Osteocyte (in vitro differentiated cells): ENCODE measurements around the gene HAUS3. TPM values are rescaled to one million over a fixed set of nuclear protein-coding genes. Genes with fewer than 3 reads are reported as not detected.

Source experiments
- DNase-seq: peaks from one replicate; pipeline ENCODE4 v3.0.0; 2021; ENCODE audit warnings: mixed read lengths; ENCODE audit not compliant: unreplicated experiment; ENCODE audit errors: extremely low spot score
- H3K27ac Mint-ChIP-seq: one replicate; pipeline ENCODE4 v1.8.0; 2021; ENCODE audit warnings: mild to moderate bottlenecking, mixed read lengths; ENCODE audit not compliant: unreplicated experiment
- H3K27me3 Mint-ChIP-seq: one replicate; pipeline ENCODE4 v1.8.0; 2021; ENCODE audit warnings: mixed read lengths; ENCODE audit not compliant: unreplicated experiment
- H3K36me3 Mint-ChIP-seq: one replicate; pipeline ENCODE4 v1.8.0; 2021; ENCODE audit warnings: mixed read lengths; ENCODE audit not compliant: unreplicated experiment
- H3K4me1 Mint-ChIP-seq: one replicate; pipeline ENCODE4 v1.8.0; 2021; ENCODE audit warnings: mixed read lengths; ENCODE audit not compliant: unreplicated experiment
- H3K4me3 Mint-ChIP-seq: one replicate; pipeline ENCODE4 v1.8.0; 2021; ENCODE audit warnings: mild to moderate bottlenecking, moderate library complexity, mixed read lengths; ENCODE audit not compliant: unreplicated experiment
- H3K9me3 Mint-ChIP-seq: one replicate; pipeline ENCODE4 v1.8.0; 2021; ENCODE audit warnings: mixed read lengths; ENCODE audit not compliant: unreplicated experiment
- total RNA-seq: library from RNA; stranded (reverse); gene quantifications from 2 replicates; pipeline ENCODE4 v1.2.1, GENCODE V29; 2021
- TF ChIP-seq, protein P1 (sequence below): fragments of 200-600 bp; sonication (generic); IDR thresholded peaks from 2 replicates; pipeline ENCODE4 v1.5.0; 2021; ENCODE audit warnings: antibody characterized with exemption, mild to moderate bottlenecking, moderate library complexity

Gene HAUS3
- total RNA-seq, 1 donor from 2014 or later: 10.2 TPM

DNA sequence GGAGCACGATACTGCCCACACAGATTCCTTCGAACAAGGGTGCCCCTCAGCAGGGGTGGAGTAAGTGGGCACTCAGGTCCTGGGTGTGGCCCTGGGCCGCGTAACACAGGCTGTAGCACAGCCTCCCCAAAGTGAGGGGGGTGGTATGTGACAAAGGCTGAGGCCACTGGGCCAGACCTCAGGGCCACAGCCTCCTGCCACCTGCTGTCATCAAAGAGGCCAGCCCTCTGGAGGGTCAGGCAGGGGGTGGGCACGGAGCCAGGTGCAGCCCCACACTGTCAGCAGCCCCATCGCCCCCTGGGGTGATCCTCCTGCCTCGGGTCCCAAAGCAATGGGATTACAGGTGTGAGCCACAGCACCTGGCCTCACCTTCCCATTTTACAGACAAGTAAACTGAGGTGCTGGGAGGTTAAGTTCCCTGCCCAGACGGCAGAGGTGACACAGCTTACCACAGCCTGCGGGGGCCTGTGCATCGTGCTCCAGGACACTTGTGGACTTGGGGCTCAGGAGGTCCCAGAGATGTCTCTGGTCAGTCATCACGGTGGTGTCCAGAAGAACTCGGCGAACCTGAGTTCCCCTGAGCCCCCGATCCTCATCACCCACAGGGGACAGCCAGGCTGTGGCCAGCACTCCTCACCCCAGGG is 47.5 kb upstream of the HAUS3 start:
- TF ChIP-seq, protein P1, sequence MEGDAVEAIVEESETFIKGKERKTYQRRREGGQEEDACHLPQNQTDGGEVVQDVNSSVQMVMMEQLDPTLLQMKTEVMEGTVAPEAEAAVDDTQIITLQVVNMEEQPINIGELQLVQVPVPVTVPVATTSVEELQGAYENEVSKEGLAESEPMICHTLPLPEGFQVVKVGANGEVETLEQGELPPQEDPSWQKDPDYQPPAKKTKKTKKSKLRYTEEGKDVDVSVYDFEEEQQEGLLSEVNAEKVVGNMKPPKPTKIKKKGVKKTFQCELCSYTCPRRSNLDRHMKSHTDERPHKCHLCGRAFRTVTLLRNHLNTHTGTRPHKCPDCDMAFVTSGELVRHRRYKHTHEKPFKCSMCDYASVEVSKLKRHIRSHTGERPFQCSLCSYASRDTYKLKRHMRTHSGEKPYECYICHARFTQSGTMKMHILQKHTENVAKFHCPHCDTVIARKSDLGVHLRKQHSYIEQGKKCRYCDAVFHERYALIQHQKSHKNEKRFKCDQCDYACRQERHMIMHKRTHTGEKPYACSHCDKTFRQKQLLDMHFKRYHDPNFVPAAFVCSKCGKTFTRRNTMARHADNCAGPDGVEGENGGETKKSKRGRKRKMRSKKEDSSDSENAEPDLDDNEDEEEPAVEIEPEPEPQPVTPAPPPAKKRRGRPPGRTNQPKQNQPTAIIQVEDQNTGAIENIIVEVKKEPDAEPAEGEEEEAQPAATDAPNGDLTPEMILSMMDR: no peak
- Mint-ChIP-seq H3K9me3 (peaks cover 8% of the 10 kb centered on the region), H3K4me3 (no peak overlapping the region), H3K27ac (no peak overlapping the region), H3K27me3 (peaks cover 9% of the 10 kb centered on the region), H3K4me1 (peaks cover 17% of the 10 kb centered on the region), H3K36me3 (peaks cover 2% of the 10 kb centered on the region)
- DNase-seq: no peak

DNA sequence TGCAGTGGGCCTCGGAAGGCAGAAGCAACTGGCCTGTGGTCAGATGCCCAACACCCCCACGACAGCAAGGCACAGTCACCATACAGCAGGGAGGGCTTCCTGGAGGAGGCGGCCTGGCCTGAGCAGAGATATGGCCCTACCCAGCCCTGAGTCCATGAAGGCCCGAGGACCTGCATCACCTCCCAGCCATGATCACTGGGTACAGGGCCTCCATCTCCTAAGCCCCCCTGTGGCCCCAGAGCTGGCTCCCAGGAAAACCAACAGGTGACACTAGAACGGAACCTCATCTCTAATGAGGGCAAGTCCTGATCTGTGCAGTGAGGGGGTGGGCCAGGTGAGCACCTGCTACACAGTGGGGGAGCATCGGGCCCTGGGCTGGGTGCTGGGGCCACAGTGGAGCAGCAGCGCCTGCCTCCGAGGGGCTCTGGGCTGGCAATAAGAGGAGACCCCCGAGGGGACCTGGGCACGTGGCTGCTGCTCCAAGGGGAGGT is 46.2 kb upstream of the HAUS3 start:
- DNase-seq: no peak
- Mint-ChIP-seq H3K9me3 (no peaks in the 10 kb centered on the region), H3K27ac (no peak overlapping the region), H3K27me3 (peaks cover 9% of the 10 kb centered on the region), H3K4me3 (no peak overlapping the region), H3K36me3 (no peaks in the 10 kb centered on the region), H3K4me1 (peaks cover 17% of the 10 kb centered on the region)
- TF ChIP-seq, protein P1: no peak

DNA sequence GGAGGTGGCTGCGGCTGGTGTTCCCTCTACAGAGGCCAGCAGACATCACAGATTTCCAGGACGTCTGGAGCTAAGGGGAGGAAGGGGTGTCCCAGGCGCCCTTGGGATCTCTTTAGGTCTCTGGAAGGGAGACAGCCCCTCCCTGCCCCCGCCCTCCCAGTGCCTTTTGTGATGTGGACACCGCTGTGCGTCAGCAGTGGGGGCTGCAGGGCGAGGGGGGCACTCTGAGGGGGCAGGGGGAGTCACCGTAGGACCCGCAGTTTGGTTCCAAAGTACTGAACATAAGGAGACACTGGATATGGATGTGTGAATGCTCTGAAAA is 45.6 kb upstream of the HAUS3 start:
- Mint-ChIP-seq H3K4me3 (no peak overlapping the region), H3K36me3 (no peaks in the 10 kb centered on the region), H3K4me1 (peaks cover 13% of the 10 kb centered on the region), H3K27me3 (peaks cover 5% of the 10 kb centered on the region), H3K9me3 (no peaks in the 10 kb centered on the region), H3K27ac (no peak overlapping the region)
- no peak for DNase-seq
- TF ChIP-seq, protein P1: no peak

GRCh38 chr4:2286904-2287593 is 45.1 kb upstream of the HAUS3 start:
- H3K36me3 Mint-ChIP-seq: no peaks in the 10 kb centered on the region
- TF ChIP-seq, protein P1: no peak
- peaks cover 8% of the 10 kb centered on the region for H3K4me1 Mint-ChIP-seq
- no peaks in the 10 kb centered on the region for H3K9me3 Mint-ChIP-seq
- no peaks in the 10 kb centered on the region for H3K27me3 Mint-ChIP-seq
- no peak overlapping the region for H3K4me3 Mint-ChIP-seq
- DNase-seq: no peak
- H3K27ac Mint-ChIP-seq: no peak overlapping the region

DNA sequence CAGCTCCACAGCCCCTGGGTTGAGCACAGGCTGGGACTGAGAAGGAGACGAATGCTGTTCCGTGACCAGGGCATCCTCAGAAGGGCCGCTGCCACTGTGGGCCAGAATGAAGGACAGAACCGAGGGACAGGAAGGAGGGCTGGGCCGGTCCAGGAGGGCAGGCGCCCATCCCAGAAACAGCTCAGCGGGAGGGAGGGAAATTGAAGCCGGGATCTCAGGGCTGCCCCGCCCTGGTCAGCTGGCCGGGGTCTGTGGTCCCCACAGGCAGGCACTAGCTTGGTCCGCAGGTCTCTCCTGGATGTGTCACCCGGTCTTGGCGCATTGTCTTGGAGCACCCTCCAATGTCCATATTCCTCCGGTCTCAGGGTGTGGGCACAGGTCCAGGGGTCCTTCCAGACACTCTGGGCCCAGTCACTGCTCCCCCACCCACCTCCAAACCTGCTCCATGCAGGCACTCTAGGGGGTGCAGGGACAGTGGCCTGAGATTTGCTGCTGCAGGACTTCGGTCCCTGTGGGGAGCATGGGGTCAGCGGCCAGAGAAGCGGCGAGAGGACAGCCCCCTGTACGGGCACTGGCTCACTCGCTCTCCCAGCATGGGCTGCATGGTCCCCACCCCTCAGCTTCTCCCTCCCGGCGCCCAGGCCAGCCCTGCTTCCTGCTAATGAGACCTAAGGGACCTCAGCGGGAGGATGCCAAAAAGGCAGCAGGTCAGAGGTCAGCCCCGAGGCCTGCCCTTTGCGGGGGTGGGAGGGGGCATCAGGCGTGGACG is 43.9 kb upstream of the HAUS3 start:
- Mint-ChIP-seq H3K4me1 (peaks cover 8% of the 10 kb centered on the region), H3K9me3 (no peaks in the 10 kb centered on the region), H3K27me3 (no peaks in the 10 kb centered on the region), H3K36me3 (no peaks in the 10 kb centered on the region), H3K4me3 (no peak overlapping the region), H3K27ac (no peak overlapping the region)
- DNase-seq: no peak
- TF ChIP-seq, protein P1: no peak
